Heart left ventricle (tissue), 16 donors: ENCODE results near the gene GZMM. TPM values are rescaled to one million over a fixed set of nuclear protein-coding genes. Genes with fewer than 3 reads are reported as not detected.
A peak's percentile ranks its signal among the peaks of the same experiment; 100 is the strongest.

Experiments used
- ATAC-seq, 4 donors: fragments of 200-7000 bp; cut with Tn5 transposase; one replicate each; pipeline ENCODE4 v1.9.1; 2020 to 2022; ENCODE audit warnings: moderate library complexity in 4 of 4, mild to moderate bottlenecking in 3 of 4, moderate number of reproducible peaks in 1 of 4
- DNase-seq, 5 donors: peaks; one replicate each; pipeline ENCODE4 v3.0.0-alpha.2; 2020
- H3K27ac ChIP-seq, 12 donors: fragments of 200-600 bp; sonication (generic) in 4 of 12; one replicate each; pipeline versions ENCODE4 v1.5.0 to v1.8.0; 2016 to 2022; ENCODE audit warnings: mild to moderate bottlenecking in 2 of 12
- H3K27me3 ChIP-seq, 9 donors: fragments of 200-600 bp; sonication (generic) in 2 of 9; one replicate each; pipeline versions ENCODE4 v1.5.1 to v1.8.0; 2016 to 2022; ENCODE audit warnings: mild to moderate bottlenecking in 3 of 9
- H3K36me3 ChIP-seq, 9 donors: fragments of 200-600 bp; sonication (generic) in 2 of 9; one replicate each; pipeline versions ENCODE4 v1.5.0 to v1.8.0; 2018 to 2022; ENCODE audit warnings: mild to moderate bottlenecking in 2 of 9
- H3K4me1 ChIP-seq, 12 donors: fragments of 200-600 bp; sonication (generic) in 4 of 12; one replicate each; pipeline versions ENCODE4 v1.5.0 to v1.8.0; 2016 to 2022; ENCODE audit warnings: mild to moderate bottlenecking in 3 of 12
- H3K4me3 ChIP-seq, 12 donors: fragments of 200-600 bp; sonication (generic) in 4 of 12; one replicate each; pipeline versions ENCODE4 v1.5.0 to v1.8.0; 2017 to 2022; ENCODE audit warnings: mild to moderate bottlenecking in 9 of 12, moderate library complexity in 4 of 12
- H3K9me3 ChIP-seq, 12 donors: fragments of 200-600 bp; sonication (generic) in 4 of 12; one replicate each; pipeline versions ENCODE4 v1.5.0 to v1.8.0; 2016 to 2022; ENCODE audit warnings: mild to moderate bottlenecking in 1 of 12
- POLR2A ChIP-seq, 2 donors: fragments of 450-650 bp; IDR thresholded peaks; one replicate each; pipeline ENCODE4 v1.6.1; 2017; ENCODE audit warnings: antibody characterized with exemption in 2 of 2, mild to moderate bottlenecking in 2 of 2, moderate library complexity in 2 of 2
- whole genome bisulfite sequencing, 4 donors: extraction: QIAGEN DNeasy Blood & Tissue Kit in 2 of 4; methylation state at CpG; one replicate each; pipeline versions ENCODE4 v1.1.5 to v1.1.7; 2013 to 2018; 5-methylcytosine and 5-hydroxymethylcytosine counted together
- intact Hi-C, 10 donors: fragments of 100-400 bp; cut with DNase I; formaldehyde crosslinking; loops; one replicate each; pipeline versions ENCODE4 v1.11.1 to v1.14.2; 2022
- polyA plus RNA-seq, 2 donors: library from polyadenylated mRNA; stranded (reverse); fragments of 200-250 nt; gene quantifications; one replicate each; pipeline ENCODE4 v1.2.3, GENCODE V29; 2013
- total RNA-seq, 9 donors: library from RNA; depleted of rRNA in 2 of 9; stranded (reverse); fragments of >200 nt in 2 of 9; fragmentation: NEBNext Ultra II Directional in 3 of 9; extraction: Animal tissue kit (Norgen Biotek cat#: 25700) in 3 of 9; gene quantifications; one replicate each; pipeline versions ENCODE4 v1.1.0 to v1.2.4, GENCODE V29; 2016 to 2023
- TF ChIP-seq, protein P1 (sequence below), 12 donors: fragments of 200-600 bp; sonication (generic) in 4 of 12; IDR thresholded peaks; one replicate each; pipeline versions ENCODE4 v1.5.0 to v1.8.0; 2018 to 2022; ENCODE audit warnings: antibody characterized with exemption in 12 of 12, mild to moderate bottlenecking in 5 of 12
- donor health status: ischemic (EF 13 %, LVEDD 7.1; RV severe dilation, severe dysfunction).
- donor health status: healthy with polysubstance abuse.
- donor health status: DM: no; HTN: yes; CAD: no.
- donor health status: DM: no; HTN: no; CAD: no.
- donor health status: ischemic (EF 25% LVEDD 6.9; RV normal size, moderate dysfunction).
- donor health status: ischemic (EF 25% LVEDD 5.7; RV mildly dilated, moderate dysfunction).
- donor health status: healthy.
- donor health status: DM: yes; HTN: yes; CAD: no.
- donor health status: ischemic (EF 35%, LVEDD 5.7; RV mildly dilated, moderate dysfunction).
- donor health status: nonischemic (EF 11% LVEDD 7.7; RV severe dilation, severe dysfunction).
- donor health status: DM: yes; HTN: yes; CAD: no.
- donor health status: PGD.
- donor health status: ischemic (EF 29% LVEDD 5.4; RV normal size, mild dysfunction).
- donor health status: nonischemic (EF 23%, LVEDD 6.1; RV moderate dilation, normal function).

The GZMM gene
- total and polyA plus RNA-seq, 11 donors: 0.12 to 3.0 (median 0.47) TPM; not detected in 5

DNA sequence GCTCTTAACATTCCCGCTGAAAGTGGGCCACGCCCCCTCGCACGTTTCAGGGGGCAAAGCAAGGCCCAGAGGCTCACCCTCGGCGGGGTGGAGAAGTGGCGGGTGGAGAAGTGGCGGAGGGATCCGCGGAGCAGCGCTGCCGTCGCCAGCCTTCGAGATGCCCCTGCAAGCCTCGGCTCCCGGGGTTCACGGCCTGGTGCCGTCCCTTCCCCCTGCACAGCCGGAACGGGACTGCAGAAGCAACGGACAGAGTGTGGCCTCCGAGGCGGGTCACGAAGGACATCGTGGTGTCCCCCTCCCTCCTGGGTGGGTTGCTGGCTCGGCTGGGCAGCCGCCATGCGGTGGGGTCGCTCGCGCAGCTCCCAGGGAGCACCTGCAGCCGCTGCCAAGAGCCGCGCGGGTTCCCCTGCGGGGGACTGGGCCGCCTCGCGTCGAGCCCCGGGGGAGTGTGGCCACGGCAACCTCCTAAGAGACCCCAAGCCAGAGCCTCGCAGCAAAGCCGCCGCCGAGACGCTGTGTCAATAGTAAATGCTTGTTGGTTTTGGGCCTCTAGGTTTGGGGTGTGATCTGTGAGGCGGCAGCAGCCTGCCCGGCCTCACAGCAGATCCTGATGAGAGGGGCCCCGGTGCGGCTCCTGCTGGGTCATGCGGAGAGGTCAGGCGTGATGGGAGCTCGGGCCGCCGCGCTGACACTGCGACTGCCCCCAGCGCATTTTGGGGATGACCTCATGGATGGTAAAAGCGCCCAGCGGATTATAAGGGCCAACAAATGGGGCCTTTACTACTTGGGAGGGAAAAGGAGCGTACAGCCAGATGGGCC lies 31.1 kb upstream of the GZMM start:
- 29 to 51% (median 33%) methylated on average over 35 to 62 of the region's 62 CpGs for WGBS, 4 donors
- ATAC-seq: no peak

DNA sequence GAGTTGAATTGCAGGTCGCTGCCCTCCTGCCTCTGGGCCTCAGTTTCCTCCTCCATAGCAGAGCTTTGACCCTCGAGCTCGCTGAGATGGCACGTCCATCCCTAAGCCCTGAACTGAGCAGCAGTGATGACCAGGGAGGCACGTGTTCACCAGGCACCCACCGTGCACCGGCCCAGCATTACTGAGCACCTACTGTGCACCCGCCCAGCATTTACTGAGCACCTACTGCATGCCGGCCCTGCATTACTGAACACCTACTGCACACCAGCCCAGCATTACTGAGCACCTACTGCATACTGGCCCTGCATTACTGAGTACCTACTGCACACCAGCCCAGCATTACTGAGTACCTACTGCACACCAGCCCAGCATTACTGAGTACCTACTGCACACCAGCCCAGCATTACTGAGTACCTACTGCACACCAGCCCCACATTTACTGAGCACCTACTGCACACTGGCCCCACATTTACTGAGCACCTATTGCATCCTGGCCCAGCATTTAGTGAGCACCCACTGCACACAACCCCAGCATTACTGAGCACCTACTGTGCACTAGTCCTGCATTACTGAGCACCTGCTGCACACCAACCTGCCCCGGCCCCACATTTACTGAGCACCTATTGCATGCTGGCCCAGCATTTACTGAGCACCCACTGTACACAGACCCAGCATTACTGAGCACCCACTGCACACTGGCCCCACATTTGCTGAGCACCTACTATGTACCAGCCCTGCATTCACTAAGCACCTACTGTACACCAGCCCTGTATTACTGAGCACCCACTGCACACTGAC lies 30.3 kb upstream of the GZMM start:
- H3K27ac ChIP-seq: no peak overlapping the region
- peaks cover 0 to 14% (median 8%) of the 10 kb centered on the region in 9 donors for H3K36me3 ChIP-seq
- H3K4me1 ChIP-seq: peaks cover 0 to 37% (median 14%) of the 10 kb centered on the region in 12 donors
- H3K9me3 ChIP-seq: no peaks in the 10 kb centered on the region
- DNase-seq (peak in 1 of 5 donors; percentile 21), ATAC-seq (no peak)
- no peaks in the 10 kb centered on the region for H3K27me3 ChIP-seq
- TF ChIP-seq, protein P1, sequence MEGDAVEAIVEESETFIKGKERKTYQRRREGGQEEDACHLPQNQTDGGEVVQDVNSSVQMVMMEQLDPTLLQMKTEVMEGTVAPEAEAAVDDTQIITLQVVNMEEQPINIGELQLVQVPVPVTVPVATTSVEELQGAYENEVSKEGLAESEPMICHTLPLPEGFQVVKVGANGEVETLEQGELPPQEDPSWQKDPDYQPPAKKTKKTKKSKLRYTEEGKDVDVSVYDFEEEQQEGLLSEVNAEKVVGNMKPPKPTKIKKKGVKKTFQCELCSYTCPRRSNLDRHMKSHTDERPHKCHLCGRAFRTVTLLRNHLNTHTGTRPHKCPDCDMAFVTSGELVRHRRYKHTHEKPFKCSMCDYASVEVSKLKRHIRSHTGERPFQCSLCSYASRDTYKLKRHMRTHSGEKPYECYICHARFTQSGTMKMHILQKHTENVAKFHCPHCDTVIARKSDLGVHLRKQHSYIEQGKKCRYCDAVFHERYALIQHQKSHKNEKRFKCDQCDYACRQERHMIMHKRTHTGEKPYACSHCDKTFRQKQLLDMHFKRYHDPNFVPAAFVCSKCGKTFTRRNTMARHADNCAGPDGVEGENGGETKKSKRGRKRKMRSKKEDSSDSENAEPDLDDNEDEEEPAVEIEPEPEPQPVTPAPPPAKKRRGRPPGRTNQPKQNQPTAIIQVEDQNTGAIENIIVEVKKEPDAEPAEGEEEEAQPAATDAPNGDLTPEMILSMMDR (IDR thresholded peaks at IDR 0.05): no peak
- TF ChIP-seq POLR2A (IDR thresholded peaks at IDR 0.05): no peak
- WGBS, 4 donors: 80 to 88% (median 83%) methylated on average over 8 to 10 of the region's 10 CpGs
- H3K4me3 ChIP-seq: no peak overlapping the region
- intact Hi-C loops: no loop called here

More for the DNA sequence above, 31.1 kb upstream of the GZMM start:
- DNase-seq: peak in 1 of 5 donors; percentile 32
- Histone ChIP-seq H3K27me3 (no peaks in the 10 kb centered on the region), H3K4me1 (peaks cover 6 to 45% (median 21%) of the 10 kb centered on the region in 12 donors), H3K27ac (peak overlapping the region in 1 of 12 donors; percentile 85), H3K4me3 (no peak overlapping the region), H3K36me3 (peaks cover 0 to 14% (median 8%) of the 10 kb centered on the region in 9 donors), H3K9me3 (no peaks in the 10 kb centered on the region)
- TF ChIP-seq, protein P1 (IDR thresholded peaks at IDR 0.05): no peak
- TF ChIP-seq POLR2A (IDR thresholded peaks at IDR 0.05): no peak
- intact Hi-C loops: no loop called here

DNA sequence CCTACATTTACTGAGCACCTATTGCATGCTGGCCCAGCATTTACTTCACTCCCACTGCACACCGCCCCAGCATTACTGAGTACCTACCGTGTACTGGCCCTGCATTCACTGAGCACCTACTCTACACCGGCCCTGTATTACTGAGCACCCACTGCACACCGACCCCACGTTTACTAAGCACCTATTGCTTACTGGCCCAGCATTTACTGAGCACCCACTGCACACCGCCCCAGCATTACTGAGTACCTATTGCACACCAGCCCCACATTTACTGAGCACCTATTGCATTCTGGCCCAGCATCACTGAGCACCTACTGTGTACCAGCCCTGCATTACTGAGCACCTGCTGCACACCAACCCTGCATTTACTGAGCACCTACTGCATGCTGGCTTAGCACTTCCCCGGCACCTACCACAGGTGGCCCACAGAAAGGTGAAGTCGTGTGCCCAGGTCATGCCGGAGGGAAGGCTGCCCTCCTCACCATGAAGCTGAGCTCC lies 29.6 kb upstream of the GZMM start:
- DNase-seq: no peak
- 91 to 97% (median 95%) methylated on average over 9 of the region's 9 CpGs for WGBS, 4 donors
- Histone ChIP-seq H3K4me1 (peaks cover 0 to 33% (median 10%) of the 10 kb centered on the region in 12 donors), H3K9me3 (no peaks in the 10 kb centered on the region), H3K27me3 (no peaks in the 10 kb centered on the region), H3K27ac (no peak overlapping the region), H3K4me3 (no peak overlapping the region), H3K36me3 (peaks cover 0 to 11% (median 5%) of the 10 kb centered on the region in 9 donors)
- ATAC-seq: no peak
- TF ChIP-seq, protein P1 (IDR thresholded peaks at IDR 0.05): no peak
- TF ChIP-seq POLR2A (IDR thresholded peaks at IDR 0.05): no peak
- intact Hi-C loops: no loop called here
